Activated T-helper 1 cell treated with anti-CD3 and anti-CD28 coated beads, Interleukin-2, amount 50 U/mL, for 16 hours (primary cell): ENCODE measurements around the gene ZNF792.
"Not testable (repeated sequence)": the region's sequence is repeated elsewhere in the genome, so short reads cannot be mapped to it uniquely, and the experiment has no call there.

Experiments used
- DNase-seq, 2 donors: peaks; one replicate each; pipeline ENCODE4 v3.0.0-alpha.2; 2020; ENCODE audit warnings: low read depth in 1 of 2, low spot score in 1 of 2

The ZNF792 gene

DNA sequence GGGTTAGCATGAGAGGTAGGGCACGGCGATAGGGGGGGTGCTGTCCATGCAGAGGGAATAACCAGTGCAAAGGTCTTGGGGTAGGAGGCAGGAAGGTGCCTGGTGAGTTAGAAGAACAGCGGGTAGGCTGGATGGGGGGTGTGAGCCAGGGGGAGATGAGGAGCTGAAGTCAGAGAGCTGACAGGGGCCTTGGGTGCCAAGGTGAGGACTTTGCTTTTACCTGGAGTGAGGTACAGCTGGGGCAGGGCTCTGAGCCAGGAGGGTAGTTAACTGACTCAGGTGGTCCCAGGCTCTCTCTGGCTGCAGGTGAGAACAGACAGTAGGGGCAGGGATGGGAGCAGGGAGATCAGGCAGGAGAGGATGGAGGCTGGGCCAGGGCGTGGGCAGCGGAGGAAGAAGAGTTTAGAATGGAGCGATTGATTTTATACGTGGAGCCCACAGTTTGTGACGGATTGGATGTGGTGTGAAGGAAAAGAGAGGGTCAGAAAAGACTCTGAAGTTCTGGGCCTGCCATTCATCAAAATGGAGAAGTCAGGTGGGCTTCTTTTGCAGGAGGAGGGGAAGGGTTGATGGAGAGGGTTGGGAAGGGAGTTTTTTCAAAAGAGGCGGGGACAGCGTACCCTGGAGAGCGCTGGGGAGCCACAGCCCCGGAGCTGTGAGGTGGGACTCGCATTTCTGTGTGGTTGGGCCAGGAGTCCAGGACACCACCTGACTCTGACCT is 34.9 kb upstream of the ZNF792 start:
- no peak for DNase-seq

DNA sequence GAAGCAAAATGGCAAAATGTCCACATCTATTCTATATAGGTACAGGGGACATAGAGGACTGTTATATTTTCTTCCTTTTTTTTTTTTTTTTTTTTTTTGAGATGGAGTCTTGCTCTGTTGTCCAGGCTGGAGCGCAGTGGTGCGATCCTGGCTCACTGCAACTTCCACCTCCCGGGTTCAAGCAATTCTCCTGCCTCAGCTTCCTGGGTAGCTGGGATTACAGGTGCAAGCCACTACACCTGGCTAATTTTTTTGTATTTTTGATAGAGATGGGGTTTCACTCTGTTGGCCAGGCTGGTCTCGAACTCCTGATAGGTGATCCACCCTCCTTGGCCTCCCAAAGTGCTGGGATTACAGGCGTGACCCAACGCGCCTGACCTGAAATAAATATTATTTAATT is 34.2 kb upstream of the ZNF792 start:
- not testable (repeated sequence) for DNase-seq

DNA sequence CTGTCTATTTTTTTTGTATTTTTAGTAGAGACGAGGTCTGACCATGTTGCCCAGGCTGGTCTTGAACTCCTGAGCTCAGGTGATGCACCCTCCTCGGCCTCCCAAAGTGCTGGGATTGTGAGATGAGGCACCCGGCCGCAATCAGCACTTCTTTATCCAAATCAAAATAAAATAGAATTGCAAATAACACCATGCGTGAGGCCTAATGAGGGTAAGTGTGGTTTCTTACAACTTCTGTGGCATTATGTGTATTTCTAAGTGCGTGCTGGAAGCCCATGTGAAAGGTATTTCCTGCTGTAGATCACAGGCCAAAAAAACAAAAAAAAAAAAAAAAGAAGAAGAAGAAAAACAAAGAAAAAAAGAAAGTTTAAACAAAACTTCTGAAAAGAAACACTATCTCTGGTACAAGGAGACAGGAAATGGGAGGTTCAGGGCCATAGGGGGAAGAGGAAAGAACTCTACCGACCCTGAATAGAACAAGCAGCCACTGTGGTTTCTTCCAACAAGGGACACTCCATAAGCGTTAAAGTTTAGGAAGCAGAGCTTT is 33.1 kb upstream of the ZNF792 start:
- no peak for DNase-seq

DNA sequence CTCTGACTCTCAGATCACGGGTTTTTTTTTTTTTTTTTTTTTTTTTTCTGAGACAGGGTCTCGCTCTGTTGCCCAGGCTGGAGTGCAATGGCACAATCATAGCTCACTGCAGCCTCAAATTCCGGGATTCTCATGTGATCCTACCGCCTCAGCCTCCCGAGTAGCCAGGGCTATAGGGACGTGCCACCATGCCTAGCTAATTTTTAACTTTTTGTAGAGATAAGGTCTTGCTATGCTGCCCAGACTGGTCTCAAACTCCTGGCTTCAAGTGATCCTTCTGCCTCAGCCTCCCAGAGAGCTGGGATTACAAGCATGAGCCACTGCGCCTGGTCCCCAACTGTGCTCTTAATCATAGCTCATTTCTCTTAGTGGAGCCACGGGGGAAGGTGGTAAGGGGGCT is 31.5 kb upstream of the ZNF792 start:
- no peak for DNase-seq

DNA sequence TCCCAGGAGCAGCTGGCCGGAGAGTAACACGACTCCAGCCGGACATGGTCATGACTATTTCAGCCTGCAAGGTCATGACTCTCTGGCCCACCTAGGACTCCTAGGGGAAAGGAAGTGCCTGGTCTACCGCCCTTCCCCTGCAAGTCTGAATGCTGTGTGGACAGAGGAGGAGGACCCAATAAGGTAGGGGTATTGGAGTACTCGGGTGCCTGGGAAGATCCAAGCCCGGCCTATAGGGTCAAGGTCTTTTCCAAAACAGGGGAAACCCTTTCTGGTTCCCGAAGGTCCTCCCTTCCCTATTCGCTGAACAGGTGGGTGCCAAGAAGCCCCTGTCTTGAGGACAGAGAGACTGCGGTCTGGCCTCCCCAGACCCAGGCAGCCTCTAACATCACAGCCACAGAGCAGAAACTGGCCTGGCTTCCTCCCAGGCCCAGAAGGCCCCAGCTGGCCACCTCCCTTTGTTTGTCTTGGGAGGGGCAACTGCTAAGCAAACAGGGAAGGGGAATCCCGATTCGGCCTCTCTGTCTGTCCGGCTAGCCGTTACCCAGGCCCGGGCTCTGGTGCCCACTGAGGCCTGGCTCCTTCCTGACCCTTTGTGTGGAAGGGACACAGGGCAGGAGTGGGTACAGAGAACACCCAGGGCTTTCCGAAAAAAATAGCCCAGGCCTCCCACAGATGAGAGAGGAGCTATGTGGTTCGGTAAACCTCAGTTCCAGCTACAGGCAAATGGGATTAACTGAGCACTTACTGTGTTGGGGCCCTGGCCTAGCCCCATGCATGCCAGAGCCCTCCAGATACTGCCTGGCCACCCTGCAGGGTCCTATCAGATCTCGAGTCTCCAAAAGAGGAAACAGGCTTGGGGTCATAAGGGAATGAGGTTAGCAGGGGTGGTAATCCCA is 30.9 kb upstream of the ZNF792 start:
- no peak for DNase-seq

DNA sequence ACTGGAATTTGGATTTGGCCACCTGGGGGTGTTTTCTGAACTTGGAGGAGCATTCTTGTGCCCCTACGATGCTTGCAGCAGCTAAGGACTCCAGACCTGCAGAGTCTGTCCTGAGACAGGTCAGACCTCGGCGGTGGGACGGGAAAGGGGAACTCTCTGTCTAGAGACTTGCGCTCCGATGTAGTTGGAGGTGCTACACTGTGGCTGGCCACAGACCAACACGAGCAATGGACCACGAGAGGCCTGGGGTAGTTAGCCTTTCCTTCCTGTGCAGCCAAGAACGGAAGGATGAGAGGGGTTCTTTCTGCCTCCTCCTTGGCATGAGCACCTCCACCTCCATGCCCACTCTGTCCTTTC is 30.2 kb upstream of the ZNF792 start:
- DNase-seq, result no peak

DNA sequence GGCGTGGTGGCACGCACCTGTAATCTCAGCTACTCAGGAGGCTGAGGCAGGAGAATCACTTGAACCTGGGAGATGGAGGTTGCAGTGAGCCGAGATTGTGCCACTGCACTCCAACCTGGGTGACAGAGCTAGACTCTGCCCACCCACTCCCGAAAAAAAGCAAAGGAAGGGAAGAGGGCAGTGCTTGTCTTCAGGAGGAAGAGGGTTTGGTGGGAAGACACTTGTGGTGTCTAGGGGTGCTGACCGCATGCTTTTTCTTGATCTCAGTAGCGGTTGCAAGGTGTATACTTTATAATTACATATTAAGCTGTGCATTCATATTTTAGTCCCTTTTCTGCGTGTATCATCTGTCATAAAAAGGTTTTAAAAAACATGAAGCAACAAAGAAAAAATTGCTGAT is 28.6 kb upstream of the ZNF792 start:
- not testable (repeated sequence) for DNase-seq

DNA sequence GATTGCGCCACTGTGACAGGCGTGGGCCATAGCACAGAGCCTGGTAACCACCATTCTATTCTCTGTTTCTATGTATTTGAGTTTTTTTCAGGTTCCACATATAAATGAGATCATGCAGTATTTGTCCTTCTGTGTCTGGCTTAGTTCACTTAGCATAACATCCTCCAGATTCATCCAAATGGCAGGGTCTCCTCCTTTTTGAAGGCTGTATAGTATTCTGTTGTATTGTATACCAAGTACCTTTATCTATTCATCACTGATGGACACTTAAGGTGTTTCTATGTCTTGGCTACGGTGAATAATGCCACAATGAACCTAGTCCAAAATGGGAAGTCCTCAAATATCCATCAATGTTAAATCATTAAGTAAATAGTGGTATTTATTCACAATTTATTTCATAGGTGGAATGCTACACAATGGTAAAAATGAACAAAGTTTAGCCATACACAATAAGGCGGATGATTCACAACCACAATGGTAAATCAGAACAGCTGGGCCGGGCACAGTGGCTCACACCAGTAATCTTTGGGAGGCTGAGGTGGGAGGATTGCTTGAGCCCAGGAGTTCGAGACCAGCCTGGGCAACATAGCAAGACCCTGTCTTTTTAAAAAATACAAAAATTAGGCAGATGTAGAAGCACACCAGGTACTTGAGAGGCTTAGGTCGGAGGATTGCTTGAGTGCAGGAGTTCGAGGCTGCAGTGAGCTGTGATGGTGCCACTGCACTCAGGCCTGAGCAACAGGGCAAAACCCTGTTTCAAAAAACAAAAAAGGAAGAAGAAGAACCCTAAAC is 27.7 kb upstream of the ZNF792 start:
- no peak for DNase-seq

DNA sequence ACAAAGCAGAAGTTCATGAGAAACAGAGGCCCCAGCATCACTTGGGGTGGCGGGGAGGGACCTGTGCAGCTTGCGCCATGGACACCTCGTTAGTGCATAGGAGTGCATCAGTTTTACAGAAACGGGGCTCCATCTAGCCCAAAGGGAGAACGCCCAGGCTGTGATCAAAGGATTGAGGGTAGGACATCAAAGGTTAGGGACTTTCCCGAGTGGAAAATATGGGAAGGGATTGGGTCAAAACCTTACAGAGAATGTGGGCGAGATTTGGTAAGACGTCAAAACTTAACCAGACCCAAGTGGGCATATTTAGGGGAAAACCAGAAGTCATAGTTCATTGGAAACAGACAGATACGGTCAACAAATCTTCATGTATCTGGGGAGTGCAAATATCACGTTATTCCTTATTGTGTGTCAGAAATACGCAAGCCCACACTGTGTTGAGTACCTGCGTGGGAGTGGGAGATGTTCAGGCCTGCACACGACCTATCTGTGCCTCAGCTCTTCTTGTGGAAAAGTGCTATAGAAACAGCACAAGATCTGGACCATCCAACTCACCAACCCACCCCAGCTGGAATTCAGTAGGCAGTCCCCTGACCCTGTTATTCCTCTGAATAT is 26.7 kb upstream of the ZNF792 start:
- DNase-seq, result no peak

DNA sequence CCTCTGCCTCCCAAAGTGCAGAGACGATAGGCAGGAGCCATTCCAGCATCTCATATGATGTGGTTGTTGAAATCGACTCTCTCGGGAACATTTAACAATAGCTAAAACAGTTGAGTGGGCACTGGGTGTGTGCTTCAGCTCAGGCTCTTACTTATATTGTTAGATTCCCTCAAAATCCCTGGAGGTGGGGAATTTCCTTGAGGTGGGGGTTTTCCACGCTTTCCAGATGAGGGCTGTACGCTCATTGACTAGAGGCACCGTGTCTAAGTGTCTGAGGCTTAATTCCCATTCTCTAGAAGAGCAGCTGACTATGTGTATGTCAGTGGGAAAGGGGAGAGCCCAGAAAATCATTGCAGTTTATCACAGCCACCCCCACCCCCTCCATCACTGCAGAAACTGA is 25.3 kb upstream of the ZNF792 start:
- no peak for DNase-seq

DNA sequence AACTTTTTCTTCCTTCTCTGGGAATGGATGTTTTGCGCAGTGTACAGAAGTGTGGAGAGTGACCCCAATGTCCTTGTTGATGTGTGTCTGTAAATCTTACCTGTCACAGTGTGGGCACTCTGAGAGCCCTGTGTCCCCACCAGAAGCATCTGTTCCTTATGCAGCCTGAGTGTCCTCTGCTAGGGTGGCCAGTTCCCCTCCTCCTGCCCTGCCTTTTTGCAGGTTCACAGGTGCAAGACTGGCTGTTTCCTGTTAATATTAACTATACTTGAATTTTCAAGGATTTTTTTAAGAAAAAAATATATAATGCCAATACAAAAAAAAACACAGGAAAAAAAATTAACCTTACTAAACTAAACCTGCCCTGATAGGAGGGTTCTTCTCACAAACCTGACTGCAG is 24.1 kb upstream of the ZNF792 start:
- no peak for DNase-seq

DNA sequence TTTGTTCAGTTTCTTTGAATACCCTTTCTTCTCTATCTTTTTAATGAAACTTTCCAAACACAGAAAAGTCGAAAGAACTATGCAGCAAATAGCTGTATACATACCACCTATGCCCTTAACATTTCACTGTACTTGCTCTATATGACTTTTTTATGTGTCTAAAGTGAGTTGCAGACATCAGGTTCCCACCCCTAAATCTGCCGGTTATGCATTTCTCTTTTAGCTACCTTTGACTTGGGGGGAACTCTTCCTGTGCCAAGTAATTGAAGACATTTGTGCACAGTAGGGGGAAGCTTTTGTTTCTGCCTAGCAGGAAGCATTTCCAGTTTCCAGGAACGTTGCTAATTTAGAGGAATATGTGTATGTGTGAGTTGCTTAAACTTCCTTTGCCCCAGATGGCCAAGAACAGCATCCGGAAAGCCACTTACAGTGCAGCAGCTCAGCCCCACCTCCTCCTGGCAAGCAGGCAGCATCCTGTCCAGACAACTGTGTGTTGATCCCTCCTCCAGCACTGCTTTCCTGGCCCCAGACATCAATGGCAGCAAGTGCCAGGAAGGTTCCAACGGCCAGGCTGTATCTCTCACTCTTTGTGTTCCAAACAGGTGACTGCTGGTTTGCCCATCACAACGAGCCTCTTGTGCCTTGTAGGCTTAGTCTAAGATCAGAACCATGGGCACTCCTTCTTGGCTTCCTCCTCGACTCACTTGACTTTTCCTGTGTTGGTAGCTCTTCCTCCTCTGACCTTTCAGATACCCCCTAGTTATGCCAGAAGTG is 21.4 kb upstream of the ZNF792 start:
- no peak for DNase-seq

DNA sequence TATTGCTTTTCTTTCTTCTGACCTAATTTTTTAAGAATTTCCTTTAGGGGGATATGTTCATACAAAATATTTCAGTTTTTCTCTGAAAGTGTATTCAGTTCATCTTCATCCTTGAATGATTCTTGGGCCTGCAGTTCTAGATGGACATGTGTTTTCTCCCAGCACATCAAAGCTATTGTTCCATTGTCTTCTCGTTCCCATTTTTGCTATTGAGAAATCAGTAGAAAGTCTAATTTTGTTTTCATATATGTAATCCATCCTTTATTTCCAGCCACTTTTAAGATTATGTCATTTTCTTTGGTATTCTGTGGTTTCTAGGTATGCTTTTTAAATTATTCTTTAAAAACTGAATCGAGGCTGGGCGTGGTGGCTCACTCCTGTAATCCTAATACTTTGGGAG is 20.3 kb upstream of the ZNF792 start:
- DNase-seq, result no peak

DNA sequence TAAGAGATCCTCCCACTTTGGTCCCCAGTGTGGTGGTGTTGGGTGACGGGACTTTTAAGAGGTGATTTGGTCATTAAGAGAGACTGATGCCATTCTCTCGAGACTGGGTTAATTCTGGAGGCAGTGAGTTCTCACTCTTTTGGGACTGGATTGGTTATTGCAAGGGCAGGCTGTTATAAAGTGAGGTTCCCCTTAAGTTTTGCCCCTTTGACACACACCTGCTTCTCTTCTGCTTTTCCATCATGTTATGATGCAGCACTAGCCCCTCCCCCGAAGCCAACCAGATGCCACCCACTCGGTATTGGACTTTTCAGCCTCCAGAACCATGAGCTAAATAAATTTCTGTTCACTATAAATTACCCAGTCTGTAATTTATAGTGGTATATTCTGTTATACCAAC is 19.8 kb upstream of the ZNF792 start:
- no peak for DNase-seq

DNA sequence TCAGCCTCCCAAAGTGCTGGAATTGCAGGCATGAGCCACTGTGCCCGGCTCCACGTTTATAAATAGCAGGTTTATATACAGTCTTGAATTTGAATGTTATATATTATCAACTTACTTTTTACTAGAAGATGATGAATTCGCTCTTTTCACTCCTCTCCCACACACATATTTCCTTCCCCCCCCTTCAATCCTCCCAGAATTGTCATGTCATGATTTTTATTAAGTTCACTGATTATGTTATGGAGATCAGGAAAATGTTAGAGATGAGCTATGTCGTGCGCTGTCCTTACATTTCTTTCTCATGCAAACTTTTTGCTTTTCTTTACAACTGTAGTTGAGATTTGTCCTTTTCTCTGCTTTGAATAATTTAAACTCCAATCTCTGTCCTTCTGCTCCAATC is 18.2 kb upstream of the ZNF792 start:
- DNase-seq, result no peak

DNA sequence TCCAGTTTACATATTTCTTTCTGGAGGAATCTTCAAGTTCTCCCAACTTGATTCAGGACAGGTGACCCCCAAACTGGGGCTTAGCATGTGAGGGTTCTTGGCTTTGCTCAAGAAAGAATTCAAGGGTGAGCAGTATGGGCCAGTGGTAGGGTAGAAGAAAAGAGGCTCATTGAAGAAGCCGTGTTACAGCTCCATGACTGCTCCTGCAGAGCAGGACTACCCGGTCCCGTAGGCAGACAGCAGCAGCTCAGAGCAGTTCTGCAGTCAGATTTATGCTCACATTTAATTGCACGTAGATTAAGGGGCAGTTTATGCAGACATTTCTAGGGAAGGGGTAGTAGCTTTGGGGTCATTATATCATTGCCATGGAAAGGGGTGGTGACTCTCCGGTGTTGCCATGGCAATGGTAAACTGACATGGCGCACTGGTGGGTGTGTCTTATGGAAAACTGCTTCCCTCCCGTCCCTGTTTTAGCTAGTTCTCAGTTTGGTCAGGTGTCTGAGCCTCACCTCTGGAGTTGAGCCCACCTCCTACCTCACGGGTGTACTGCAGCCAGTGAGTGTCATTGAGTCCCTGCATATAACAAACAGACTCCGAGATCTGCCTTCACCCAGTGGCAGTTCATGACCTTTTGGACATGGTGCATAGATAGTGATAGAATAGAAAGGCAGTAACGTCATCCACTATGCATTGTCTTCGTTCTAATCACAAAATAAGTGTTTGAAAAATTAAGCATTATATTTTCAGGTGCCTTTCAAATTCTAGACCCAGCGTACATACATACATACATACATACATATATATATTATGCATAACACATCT is 16.0 kb upstream of the ZNF792 start:
- no peak for DNase-seq

DNA sequence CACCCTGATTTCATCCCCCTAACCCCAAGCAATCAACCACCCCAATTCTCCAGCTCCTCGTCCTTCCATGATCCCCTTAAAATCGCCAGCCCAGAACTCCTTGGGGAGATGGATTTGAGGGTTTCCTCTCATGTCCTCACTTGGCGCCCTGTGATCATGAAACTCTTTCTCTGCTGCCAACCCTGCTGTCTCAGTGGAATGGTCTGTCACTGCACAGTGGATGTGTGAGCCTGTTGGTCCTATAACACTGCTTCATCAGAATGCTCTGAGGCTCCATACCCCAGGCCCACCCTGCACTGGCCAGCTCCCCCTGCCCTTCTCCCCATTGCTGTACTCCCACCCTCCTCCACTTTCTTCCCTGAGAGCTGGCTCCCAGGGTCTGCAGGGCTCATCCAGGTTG is 12.6 kb upstream of the ZNF792 start:
- DNase-seq, result no peak

DNA sequence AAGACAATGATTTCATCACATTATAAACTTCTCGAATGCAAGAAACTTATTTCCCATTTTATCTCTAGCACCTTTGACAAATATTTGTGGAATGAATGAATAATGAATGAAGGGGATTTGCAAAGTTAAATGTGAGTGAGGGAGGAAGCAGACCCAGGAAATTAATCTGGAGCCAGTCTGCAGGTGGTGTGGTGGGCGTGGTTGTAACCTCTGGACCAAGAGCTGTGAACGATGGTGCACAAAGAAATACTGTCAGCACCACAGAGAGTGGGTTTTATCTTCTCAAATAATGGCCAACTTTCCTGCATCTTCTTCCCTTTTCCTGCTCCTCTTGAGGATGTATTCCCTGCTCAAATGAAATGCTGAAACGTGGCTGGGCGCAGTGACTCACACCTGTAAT is 11.0 kb upstream of the ZNF792 start:
- DNase-seq, result no peak

DNA sequence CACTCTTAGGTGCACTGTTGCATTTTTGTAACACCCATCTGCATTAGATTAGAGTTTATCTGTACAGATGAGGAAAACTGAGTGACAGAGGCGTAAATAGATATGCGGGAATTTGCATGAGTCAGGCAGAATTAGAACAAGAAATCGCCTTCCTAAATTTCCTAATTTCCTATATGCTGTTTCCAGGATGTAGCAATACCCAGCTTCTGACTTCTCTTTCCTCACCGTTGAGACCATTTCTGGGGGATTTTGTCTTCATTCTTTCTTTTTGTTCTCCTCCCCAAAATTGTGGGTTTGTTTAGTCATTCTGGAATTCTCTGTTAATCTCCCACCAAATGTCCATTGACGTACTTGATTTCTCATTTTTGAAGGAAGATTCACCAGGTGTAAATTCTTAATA is 10.6 kb upstream of the ZNF792 start:
- no peak for DNase-seq
